Thyroid gland (tissue), 4 donors: ENCODE data around the gene SELENOI. TPM values are rescaled to one million over a fixed set of nuclear protein-coding genes. Genes with fewer than 3 reads are reported as not detected.

Experiments used
- DNase-seq, 2 donors: peaks; one replicate each; pipeline ENCODE4 v3.0.0-alpha.2; 2019
- H3K27ac ChIP-seq, 3 donors: fragments of 200-600 bp; sonication (generic); 1 replicate in 2 of 3; 2 replicates in 1 of 3; pipeline ENCODE4 v1.5.1; 2016 to 2019; ENCODE audit warnings: mild to moderate bottlenecking in 1 of 3, moderate library complexity in 1 of 3
- H3K27me3 ChIP-seq: fragments of 200-600 bp; sonication (generic); one replicate; pipeline ENCODE4 v1.5.1; 2019
- H3K36me3 ChIP-seq, 2 donors: fragments of 200-600 bp; sonication (generic); one replicate each; pipeline ENCODE4 v1.5.1; 2016 to 2019
- H3K4me1 ChIP-seq, 2 donors: fragments of 200-600 bp; sonication (generic); one replicate each; pipeline ENCODE4 v1.5.1; 2017 to 2019
- H3K4me3 ChIP-seq, 3 donors: fragments of 200-600 bp; sonication (generic); replicated peaks in 1 of 3; 1 replicate in 2 of 3; 2 replicates in 1 of 3; pipeline ENCODE4 v1.5.1; 2016; ENCODE audit warnings: mild to moderate bottlenecking in 1 of 3
- H3K9me3 ChIP-seq: fragments of 200-600 bp; sonication (generic); one replicate; pipeline ENCODE4 v1.5.1; 2017
- CTCF ChIP-seq, 6 experiments: fragments of 200-600 bp in 3 of 6; fragments of 450-650 bp in 3 of 6; sonication (generic) in 3 of 6; IDR thresholded peaks; one replicate each; pipeline ENCODE4 v1.5.1; 2016 to 2019; ENCODE audit warnings: antibody characterized with exemption in 6 of 6, mild to moderate bottlenecking in 2 of 6, inconsistent platforms in 1 of 6, moderate library complexity in 1 of 6
- POLR2A ChIP-seq, 2 donors: fragments of 450-650 bp; IDR thresholded peaks; one replicate each; pipeline ENCODE4 v1.6.1; 2017; ENCODE audit warnings: antibody characterized with exemption in 2 of 2, mild to moderate bottlenecking in 2 of 2, moderate library complexity in 1 of 2
- WGBS, 2 donors: methylation state at CpG; one replicate each; pipeline ENCODE4 v1.1.5; 2017; 5-methylcytosine and 5-hydroxymethylcytosine counted together
- intact Hi-C: fragments of 100-400 bp; cut with DNase I; formaldehyde crosslinking; loops from one replicate; pipeline ENCODE4 v1.15.1; 2023
- total RNA-seq, 4 donors: library from RNA; depleted of rRNA; stranded (reverse); fragments of >200 nt; gene quantifications; one replicate each; pipeline ENCODE4 v1.2.3, GENCODE V29; 2016

The SELENOI gene
- total RNA-seq, 4 donors from 2014 or later: 16.7 to 31.2 (median 21.8) TPM

- intact Hi-C loops: no loop called here
- DNase-seq: no peak
- H3K9me3 ChIP-seq: no peaks in the 10 kb centered on the region
- H3K27me3 ChIP-seq: no peaks in the 10 kb centered on the region
- TF ChIP-seq CTCF (IDR thresholded peaks at IDR 0.05): no peak
- TF ChIP-seq POLR2A (IDR thresholded peaks at IDR 0.05): no peak
- H3K36me3 ChIP-seq: no peaks in the 10 kb centered on the region
- no peaks in the 10 kb centered on the region for H3K4me1 ChIP-seq
- H3K4me3 ChIP-seq: no peak overlapping the region
- WGBS, 2 donors: 70 to 88% methylated on average over 6 to 10 of the region's 10 CpGs
- no peak overlapping the region for H3K27ac ChIP-seq
Measured at GRCh38 chr2:26309921-26310320, 36.0 kb upstream of the SELENOI start.

GRCh38 chr2:26312471-26312870, 33.5 kb upstream of the SELENOI start:
- no peaks in the 10 kb centered on the region for H3K9me3 ChIP-seq
- intact Hi-C loops: no loop called here
- H3K27me3 ChIP-seq: no peaks in the 10 kb centered on the region
- 83 to 95% methylated on average over 9 of the region's 9 CpGs for WGBS, 2 donors
- no peak overlapping the region for H3K27ac ChIP-seq
- no peak for TF ChIP-seq POLR2A (IDR thresholded peaks at IDR 0.05)
- no peak for TF ChIP-seq CTCF (IDR thresholded peaks at IDR 0.05)
- H3K4me3 ChIP-seq: no peak overlapping the region
- no peak for DNase-seq
- no peaks in the 10 kb centered on the region for H3K36me3 ChIP-seq
- no peaks in the 10 kb centered on the region for H3K4me1 ChIP-seq

GRCh38 chr2:26313446-26313845, 32.5 kb upstream of the SELENOI start:
- no peaks in the 10 kb centered on the region for H3K4me1 ChIP-seq
- 81 to 85% methylated on average over 4 of the region's 12 CpGs for WGBS, 2 donors
- no peaks in the 10 kb centered on the region for H3K36me3 ChIP-seq
- no peaks in the 10 kb centered on the region for H3K9me3 ChIP-seq
- no peak overlapping the region for H3K4me3 ChIP-seq
- DNase-seq: peak in 1 of 2 donors; percentile 10
- no peak overlapping the region for H3K27ac ChIP-seq
- TF ChIP-seq POLR2A (IDR thresholded peaks at IDR 0.05) (no peak), CTCF (IDR thresholded peaks at IDR 0.05) (no peak)
- intact Hi-C loops: no loop called here
- H3K27me3 ChIP-seq: no peaks in the 10 kb centered on the region

GRCh38 chr2:26314243-26314642, 31.7 kb upstream of the SELENOI start:
- TF ChIP-seq CTCF (IDR thresholded peaks at IDR 0.05) (no peak), POLR2A (IDR thresholded peaks at IDR 0.05) (no peak)
- no peak for DNase-seq
- 73 to 81% methylated on average over 3 of the region's 8 CpGs for WGBS, 2 donors
- H3K4me1 ChIP-seq: no peaks in the 10 kb centered on the region
- no peaks in the 10 kb centered on the region for H3K36me3 ChIP-seq
- no peak overlapping the region for H3K27ac ChIP-seq
- intact Hi-C loops: no loop called here
- no peaks in the 10 kb centered on the region for H3K9me3 ChIP-seq
- H3K27me3 ChIP-seq: no peaks in the 10 kb centered on the region
- H3K4me3 ChIP-seq: no peak overlapping the region

GRCh38 chr2:26316041-26316440, 29.9 kb upstream of the SELENOI start:
- 52 to 56% methylated on average over 2 of the region's 2 CpGs for WGBS, 2 donors

More at GRCh38 chr2:26316041-26316440, 29.9 kb upstream of the SELENOI start:
- H3K36me3 ChIP-seq: no peaks in the 10 kb centered on the region
- H3K27me3 ChIP-seq: no peaks in the 10 kb centered on the region
- no peaks in the 10 kb centered on the region for H3K9me3 ChIP-seq
- intact Hi-C loops: no loop called here
- no peaks in the 10 kb centered on the region for H3K4me1 ChIP-seq
- DNase-seq: no peak
- TF ChIP-seq CTCF (IDR thresholded peaks at IDR 0.05) (no peak), POLR2A (IDR thresholded peaks at IDR 0.05) (no peak)
- H3K4me3 ChIP-seq: no peak overlapping the region
- H3K27ac ChIP-seq: no peak overlapping the region
